NT2/D1 (cell line): ENCODE measurements around the gene HEMK1.

Experiments used
- DNase-seq: peaks from one replicate; pipeline ENCODE4 v3.0.0-alpha.2; 2011; ENCODE audit warnings: low read depth, low spot score
- H3K27me3 ChIP-seq: 2 replicates; pipeline ENCODE4 v1.6.0; 2011; ENCODE audit warnings: mild to moderate bottlenecking; ENCODE audit not compliant: insufficient read length, insufficient read depth
- H3K36me3 ChIP-seq: 2 replicates; pipeline ENCODE4 v1.6.1; 2011; ENCODE audit warnings: mild to moderate bottlenecking, low read length, mixed read lengths; ENCODE audit not compliant: insufficient read depth, insufficient read length
- H3K4me1 ChIP-seq: 2 replicates; pipeline ENCODE4 v1.5.1; 2011; ENCODE audit not compliant: insufficient read depth, insufficient read length
- H3K4me3 ChIP-seq: 2 replicates; pipeline ENCODE4 v1.5.1; 2011; ENCODE audit warnings: low read depth; ENCODE audit not compliant: insufficient read length
- H3K9ac ChIP-seq: 2 replicates; pipeline ENCODE4 v1.6.0; 2011; ENCODE audit warnings: low read depth; ENCODE audit not compliant: insufficient read length
- H3K9me3 ChIP-seq: 2 replicates; pipeline ENCODE4 v1.5.1; 2011; ENCODE audit warnings: mild to moderate bottlenecking, low read length; ENCODE audit not compliant: insufficient read depth
- SUZ12 ChIP-seq: IDR thresholded peaks from 2 replicates; pipeline ENCODE4 v1.6.1; 2011; ENCODE audit not compliant: insufficient read length, insufficient read depth; ENCODE audit errors: extremely low read depth
- YY1 ChIP-seq: IDR thresholded peaks from 2 replicates; pipeline ENCODE4 v1.6.1; 2011; ENCODE audit not compliant: insufficient read length, insufficient read depth
- ZNF274 ChIP-seq: IDR thresholded peaks from 2 replicates; pipeline ENCODE4 v1.6.1; 2011; ENCODE audit warnings: mild to moderate bottlenecking, low read depth, low read length

Gene HEMK1

GRCh38 chr3:50609763-50610085 is 40.4 kb downstream of the HEMK1 start:
- Histone ChIP-seq H3K9me3 (no peaks in the 10 kb centered on the region), H3K4me1 (peaks cover 12% of the 10 kb centered on the region), H3K9ac (no peak overlapping the region), H3K27me3 (peaks cover 41% of the 10 kb centered on the region), H3K36me3 (peaks cover 22% of the 10 kb centered on the region), H3K4me3 (no peak overlapping the region)
- TF ChIP-seq ZNF274 = no peak
- no peak for TF ChIP-seq SUZ12
- no peak for TF ChIP-seq YY1
- no peak for DNase-seq

DNA sequence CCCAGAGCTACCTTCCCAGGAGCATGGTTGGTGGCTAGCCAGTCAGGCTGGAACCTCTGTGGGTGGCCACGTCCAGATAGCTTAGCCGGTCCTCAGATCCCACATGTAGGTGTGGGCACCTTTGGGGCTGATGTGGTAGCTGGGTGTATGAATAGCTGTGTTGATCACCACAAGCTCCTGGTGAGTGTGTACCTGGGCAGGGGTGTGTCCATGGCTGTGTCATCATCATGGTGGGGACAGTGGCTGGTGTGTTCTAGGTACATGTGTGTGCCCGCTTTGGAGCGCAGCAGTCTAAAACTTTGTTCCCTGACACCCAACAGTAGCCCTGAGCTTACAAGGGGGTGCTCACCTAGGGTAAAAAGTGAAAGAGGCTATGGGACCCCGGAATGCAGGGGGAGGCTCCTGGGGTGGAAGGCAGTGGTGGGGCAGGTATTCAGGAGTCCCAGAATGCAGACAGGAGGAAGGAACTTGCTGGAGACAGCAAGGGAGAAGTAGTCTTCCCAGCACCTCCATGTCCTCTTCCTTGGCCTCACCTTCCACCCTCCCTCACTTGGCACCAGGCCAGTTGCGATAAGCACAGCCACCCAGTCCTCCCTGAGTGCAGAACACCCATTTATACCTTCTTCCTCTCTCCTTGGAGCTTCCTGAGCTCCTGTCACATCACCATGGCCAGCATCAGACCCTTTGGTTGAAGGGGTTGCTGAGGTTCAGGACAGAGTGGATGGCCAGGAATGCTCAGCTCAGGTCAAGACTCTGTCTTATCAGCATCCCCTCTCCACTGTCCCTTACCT is 41.1 kb downstream of the HEMK1 start:
- no peak for DNase-seq
- Histone ChIP-seq H3K9me3 (no peaks in the 10 kb centered on the region), H3K4me1 (peaks cover 12% of the 10 kb centered on the region), H3K27me3 (peaks cover 46% of the 10 kb centered on the region), H3K36me3 (peaks cover 22% of the 10 kb centered on the region), H3K4me3 (peak overlapping the region; percentile 56), H3K9ac (no peak overlapping the region)
- no peak for TF ChIP-seq ZNF274
- TF ChIP-seq YY1 = no peak
- TF ChIP-seq SUZ12 = no peak

- H3K27me3 ChIP-seq = peaks cover 49% of the 10 kb centered on the region
- peak overlapping the region; percentile 72 for H3K9ac ChIP-seq
- TF ChIP-seq YY1 (no peak), ZNF274 (no peak), SUZ12 (no peak)
- no peaks in the 10 kb centered on the region for H3K9me3 ChIP-seq
- peaks cover 22% of the 10 kb centered on the region for H3K36me3 ChIP-seq
- DNase-seq = no peak
- peak overlapping the region; percentile 56 for H3K4me3 ChIP-seq
- peaks cover 14% of the 10 kb centered on the region for H3K4me1 ChIP-seq
Measured at GRCh38 chr3:50610992-50611463, 41.7 kb downstream of the HEMK1 start.

- Histone ChIP-seq H3K9ac (peak within 1 kb of the TSS; percentile 74), H3K4me1 (peaks cover 14% of the 10 kb centered on the region), H3K4me3 (peak within 1 kb of the TSS; percentile 56), H3K27me3 (peaks cover 53% of the 10 kb centered on the region), H3K9me3 (no peaks in the 10 kb centered on the region), H3K36me3 (peaks cover 20% of the 10 kb centered on the region)
- TF ChIP-seq SUZ12 = no peak
- no peak for TF ChIP-seq ZNF274
- no peak for TF ChIP-seq YY1
- peak; percentile 88 for DNase-seq
Measured at GRCh38 chr3:50611464-50612233, 42.3 kb downstream of the HEMK1 start, which contains the start of gene CISH. Gene CISH, minus strand, starts transcription at chr3:50611774. Its CDS starts 124 bp downstream, at chr3:50611650.

- Histone ChIP-seq H3K4me3 (peak overlapping the region; percentile 45), H3K27me3 (peaks cover 53% of the 10 kb centered on the region), H3K9ac (peak overlapping the region; percentile 74), H3K4me1 (peaks cover 10% of the 10 kb centered on the region), H3K36me3 (peaks cover 14% of the 10 kb centered on the region), H3K9me3 (no peaks in the 10 kb centered on the region)
- no peak for DNase-seq
- TF ChIP-seq ZNF274 = no peak
- TF ChIP-seq SUZ12 = no peak
- no peak for TF ChIP-seq YY1
Measured at GRCh38 chr3:50612234-50612882, 43.0 kb downstream of the HEMK1 start.

GRCh38 chr3:50612970-50613846 is 43.9 kb downstream of the HEMK1 start:
- H3K9me3 ChIP-seq = no peaks in the 10 kb centered on the region
- peak overlapping the region; percentile 12 for H3K9ac ChIP-seq
- H3K27me3 ChIP-seq = peaks cover 53% of the 10 kb centered on the region
- no peak for DNase-seq
- H3K4me3 ChIP-seq = no peak overlapping the region
- peaks cover 6% of the 10 kb centered on the region for H3K36me3 ChIP-seq
- peaks cover 14% of the 10 kb centered on the region for H3K4me1 ChIP-seq
- TF ChIP-seq SUZ12 = no peak
- TF ChIP-seq YY1 = no peak
- no peak for TF ChIP-seq ZNF274
